ENCODE data around the gene MAP2.

MAP2 gene

DNA sequence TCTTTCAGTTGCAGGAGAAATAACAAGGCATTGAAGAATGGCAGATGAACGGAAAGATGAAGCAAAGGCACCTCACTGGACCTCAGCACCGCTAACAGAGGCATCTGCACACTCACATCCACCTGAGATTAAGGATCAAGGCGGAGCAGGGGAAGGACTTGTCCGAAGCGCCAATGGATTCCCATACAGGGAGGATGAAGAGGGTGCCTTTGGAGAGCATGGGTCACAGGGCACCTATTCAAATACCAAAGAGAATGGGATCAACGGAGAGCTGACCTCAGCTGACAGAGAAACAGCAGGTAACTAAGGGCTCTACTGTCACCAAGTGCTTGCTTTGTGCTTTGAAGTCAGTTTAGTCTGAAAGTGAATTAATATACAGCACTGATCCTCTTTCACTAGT is 229.3 kb downstream of the MAP2 start:
- DNase-seq (ENCODE audit: low read depth): no peak

- DNase-seq (ENCODE audit: low read depth): no peak
Measured at GRCh38 chr2:209661286-209661894, 237.5 kb downstream of the MAP2 start.

GRCh38 chr2:209662021-209662420 is 238.2 kb downstream of the MAP2 start:
- no peak for DNase-seq (ENCODE audit: low read depth)

DNA sequence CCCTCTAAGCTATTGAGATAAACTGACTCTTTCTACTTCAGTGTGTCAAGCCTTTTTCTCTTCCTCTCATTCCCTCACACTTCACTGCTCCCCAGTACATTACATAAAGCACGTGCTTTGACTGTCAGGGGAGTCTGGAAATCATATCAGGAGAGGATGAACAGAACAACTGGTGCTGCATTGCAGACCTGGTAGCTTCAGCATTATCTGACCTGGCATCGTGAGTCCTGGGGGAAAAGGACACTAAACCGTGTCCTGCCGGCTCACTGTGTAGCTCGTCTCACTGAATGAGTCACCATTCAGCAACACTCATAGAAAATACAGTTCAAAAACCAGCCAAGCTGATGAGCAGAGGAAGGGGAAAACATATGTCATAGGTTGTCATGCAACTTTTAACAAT is 239.3 kb downstream of the MAP2 start:
- DNase-seq (ENCODE audit: low read depth): no peak

- DNase-seq (ENCODE audit: low read depth): no peak
Measured at GRCh38 chr2:209663656-209664055, 239.8 kb downstream of the MAP2 start.

- no peak for DNase-seq (ENCODE audit: low read depth)
Measured at GRCh38 chr2:209666296-209666695, 242.4 kb downstream of the MAP2 start.

DNA sequence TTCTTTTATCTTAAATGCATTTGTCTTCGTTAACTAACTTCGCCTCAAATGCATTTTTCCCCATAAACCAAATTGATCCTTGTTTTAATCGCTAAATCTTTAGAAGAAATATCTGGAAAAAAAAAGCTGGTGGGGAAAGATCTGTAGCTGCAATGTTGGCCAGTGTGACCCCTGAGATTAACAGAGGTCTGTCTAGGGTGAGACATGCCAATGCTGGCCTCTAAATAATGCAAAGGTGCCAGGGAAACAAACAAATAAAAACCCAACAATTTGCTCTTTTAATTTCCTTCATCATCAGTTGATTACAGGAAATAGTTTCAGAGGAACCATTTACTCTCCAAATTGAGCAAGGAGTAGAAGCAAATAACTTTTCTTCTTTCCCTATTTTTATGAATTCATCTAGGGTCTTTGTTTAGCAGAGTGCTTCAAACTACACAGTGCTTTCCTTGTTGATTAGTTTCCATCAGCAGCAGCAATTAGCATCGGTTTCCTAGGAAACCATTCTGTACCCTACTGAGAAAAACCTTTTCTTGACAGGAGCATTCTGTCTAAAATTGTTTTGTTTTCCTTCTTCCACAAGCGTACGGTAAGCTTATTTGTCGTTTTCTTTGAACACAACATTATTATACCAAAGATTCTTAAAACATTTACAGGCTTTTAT is 247.3 kb downstream of the MAP2 start:
- DNase-seq (ENCODE audit: low read depth): no peak

DNA sequence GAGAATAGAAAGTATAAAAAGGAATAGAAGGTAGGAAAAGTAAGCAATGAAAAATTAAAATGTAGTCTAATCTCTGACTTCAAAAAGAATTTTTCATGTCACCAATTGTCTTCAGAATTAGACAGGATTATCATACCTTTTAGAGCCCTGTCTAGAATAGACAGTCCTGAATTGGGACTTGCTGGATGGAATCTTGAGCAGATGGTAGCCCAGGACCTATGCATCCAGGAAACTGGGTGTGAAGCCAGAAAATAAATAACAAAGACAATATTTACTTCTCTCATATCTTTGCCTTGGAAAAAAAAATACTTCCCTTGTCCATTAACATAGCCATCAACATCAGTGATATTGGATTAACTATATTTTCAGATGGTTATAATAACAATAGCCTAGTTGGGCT is 250.0 kb downstream of the MAP2 start:
- DNase-seq (ENCODE audit: low read depth): no peak

- DNase-seq (ENCODE audit: low read depth): no peak
Measured at GRCh38 chr2:209680596-209680995, 256.7 kb downstream of the MAP2 start.

- DNase-seq (ENCODE audit: low read depth): no peak
Measured at GRCh38 chr2:209681201-209681735, 257.4 kb downstream of the MAP2 start.

DNA sequence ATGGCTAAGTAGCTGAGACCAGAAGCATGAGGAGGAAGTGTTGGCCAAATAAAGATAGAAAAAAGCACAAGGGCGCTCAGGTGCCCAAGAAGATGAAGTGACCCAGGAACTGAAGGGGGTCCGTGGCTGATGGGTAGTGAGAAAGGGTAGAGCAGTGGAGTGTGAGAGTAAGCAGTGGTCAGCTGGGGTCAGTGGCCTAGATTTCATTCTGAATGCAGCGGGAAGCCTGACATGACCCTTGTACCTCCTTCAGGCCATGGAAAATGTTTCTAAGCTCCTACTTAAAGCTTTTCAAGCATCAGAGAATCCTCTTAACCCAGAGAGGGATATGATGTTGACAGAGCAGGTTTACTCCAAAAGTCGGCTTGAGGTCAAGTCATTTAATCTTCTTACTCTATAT is 258.8 kb downstream of the MAP2 start:
- no peak for DNase-seq (ENCODE audit: low read depth)

- DNase-seq (ENCODE audit: low read depth): no peak
Measured at GRCh38 chr2:209685340-209685739, 261.5 kb downstream of the MAP2 start.

DNA sequence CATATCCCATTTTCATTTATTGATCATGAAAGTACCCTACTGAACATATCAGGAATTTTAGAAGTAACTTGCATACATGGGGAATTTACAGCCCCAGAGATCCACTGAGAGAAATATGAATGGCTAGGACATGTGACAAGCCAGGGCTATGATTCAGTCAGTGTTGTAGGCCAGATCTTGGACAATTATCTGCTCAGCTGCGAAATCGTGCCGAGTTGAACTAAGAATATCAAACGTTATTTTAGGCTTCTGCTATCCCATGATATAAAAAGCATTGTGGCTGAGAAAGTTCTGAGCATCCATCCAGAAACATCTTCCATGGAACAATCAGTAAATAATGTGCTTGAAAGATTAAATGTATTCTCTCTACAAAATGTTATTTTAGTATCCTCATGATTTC is 262.1 kb downstream of the MAP2 start:
- DNase-seq (ENCODE audit: low read depth): no peak

DNA sequence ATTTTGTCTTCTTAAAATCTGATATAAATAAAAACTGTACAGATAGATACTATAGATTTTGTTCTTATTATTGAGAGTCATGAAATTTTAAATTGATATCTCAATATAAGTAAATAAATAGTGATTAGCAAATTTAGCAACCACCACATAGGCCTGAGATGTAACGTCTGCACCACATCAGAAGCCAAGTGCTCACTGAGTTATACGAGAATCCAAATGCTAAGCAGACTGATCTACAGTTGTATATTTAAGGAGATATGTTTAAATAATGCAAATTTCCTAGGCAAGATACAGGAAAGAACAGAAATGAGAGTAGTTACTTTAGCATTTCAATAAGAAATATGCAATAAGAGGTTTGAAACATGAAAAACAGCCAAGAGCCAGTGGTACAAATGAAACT is 262.6 kb downstream of the MAP2 start:
- DNase-seq (ENCODE audit: low read depth): no peak

DNA sequence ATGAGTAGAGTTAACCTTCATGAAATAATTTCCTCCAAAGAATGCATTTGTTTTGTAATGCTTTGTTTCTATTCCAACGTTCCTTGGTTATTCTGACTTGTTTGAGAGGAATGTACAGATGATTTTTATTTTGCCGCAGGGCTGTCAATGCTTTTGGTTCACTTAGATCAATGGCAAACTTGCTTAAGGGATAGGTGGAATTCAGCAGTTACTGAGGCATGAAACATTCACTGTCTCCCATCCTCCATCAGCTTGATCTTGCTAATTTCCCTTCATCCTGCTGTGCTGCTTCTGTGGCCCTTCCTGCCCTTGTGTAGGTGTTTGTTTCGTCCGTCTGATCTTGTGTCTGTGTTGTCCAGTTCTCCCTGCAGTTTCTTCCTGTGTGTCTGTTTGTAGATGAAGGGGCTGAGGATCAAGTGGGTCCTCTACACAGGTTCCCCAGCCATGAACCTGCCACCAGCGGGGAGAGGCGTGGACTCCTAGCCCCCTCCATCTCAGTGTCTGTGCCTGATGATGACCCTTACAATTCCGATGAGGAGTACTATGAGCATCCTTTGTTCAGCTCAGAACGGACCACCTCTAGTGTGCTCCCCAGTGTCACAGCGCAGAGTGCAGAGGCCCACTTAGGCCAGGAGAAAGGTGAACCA is 263.6 kb downstream of the MAP2 start:
- no peak for DNase-seq (ENCODE audit: low read depth)

- DNase-seq (ENCODE audit: low read depth): no peak
Measured at GRCh38 chr2:209688385-209688784, 264.5 kb downstream of the MAP2 start.

GRCh38 chr2:209690029-209690754 is 266.3 kb downstream of the MAP2 start:
- no peak for DNase-seq (ENCODE audit: low read depth)

GRCh38 chr2:209694748-209695147 is 270.9 kb downstream of the MAP2 start:
- DNase-seq (ENCODE audit: low read depth): no peak

GRCh38 chr2:209696836-209697711 is 273.2 kb downstream of the MAP2 start:
- no peak for DNase-seq (ENCODE audit: low read depth)

DNA sequence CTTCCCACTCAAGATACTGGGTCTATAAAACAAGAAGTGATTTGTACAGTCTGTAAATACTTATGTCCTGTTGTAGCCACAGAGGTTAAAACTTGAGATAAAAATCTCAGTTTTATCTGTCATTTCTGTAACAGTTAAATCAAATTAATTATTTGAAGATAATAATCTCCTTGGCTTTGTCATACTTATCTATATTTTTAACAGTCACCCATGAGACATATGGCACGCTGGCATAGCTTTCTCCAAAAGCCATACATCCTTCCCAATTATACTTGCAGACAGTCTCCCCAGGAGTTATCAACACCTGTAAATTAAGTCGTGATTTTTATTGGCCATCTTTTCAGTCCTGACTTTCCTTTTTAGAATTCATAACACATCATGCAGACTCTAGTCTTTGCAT is 278.9 kb downstream of the MAP2 start:
- DNase-seq (ENCODE audit: low read depth): no peak

- DNase-seq (ENCODE audit: low read depth): no peak
Measured at GRCh38 chr2:209713219-209713618, 289.4 kb downstream of the MAP2 start.

DNA sequence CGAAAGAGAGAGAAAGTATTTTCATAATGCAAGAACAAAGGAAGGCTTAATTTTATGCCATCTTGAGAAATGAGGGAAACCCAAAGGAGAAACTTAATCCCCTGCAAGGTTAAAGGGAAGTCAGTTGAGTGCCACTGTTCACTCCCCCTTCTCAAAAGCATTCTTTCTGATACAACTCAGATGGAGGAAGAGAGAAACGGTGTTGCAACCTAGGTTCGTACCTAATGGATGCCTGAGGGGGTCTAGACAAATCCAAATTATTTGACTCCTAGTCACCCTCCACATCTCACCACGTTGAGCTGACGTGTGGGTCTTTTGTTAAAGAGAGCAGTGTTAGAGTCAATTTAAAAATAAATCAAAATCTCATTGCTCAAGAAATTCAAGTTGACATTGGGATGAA is 295.2 kb downstream of the MAP2 start:
- DNase-seq (ENCODE audit: low read depth): no peak

Data from stimulated activated CD8-positive, alpha-beta memory T cell treated with anti-CD3 and anti-CD28 coated beads, Interleukin-15, amount 100 ng/mL, for 1 hour (primary cell).